ENCODE results near the gene KCNK15.

The KCNK15 gene

DNA sequence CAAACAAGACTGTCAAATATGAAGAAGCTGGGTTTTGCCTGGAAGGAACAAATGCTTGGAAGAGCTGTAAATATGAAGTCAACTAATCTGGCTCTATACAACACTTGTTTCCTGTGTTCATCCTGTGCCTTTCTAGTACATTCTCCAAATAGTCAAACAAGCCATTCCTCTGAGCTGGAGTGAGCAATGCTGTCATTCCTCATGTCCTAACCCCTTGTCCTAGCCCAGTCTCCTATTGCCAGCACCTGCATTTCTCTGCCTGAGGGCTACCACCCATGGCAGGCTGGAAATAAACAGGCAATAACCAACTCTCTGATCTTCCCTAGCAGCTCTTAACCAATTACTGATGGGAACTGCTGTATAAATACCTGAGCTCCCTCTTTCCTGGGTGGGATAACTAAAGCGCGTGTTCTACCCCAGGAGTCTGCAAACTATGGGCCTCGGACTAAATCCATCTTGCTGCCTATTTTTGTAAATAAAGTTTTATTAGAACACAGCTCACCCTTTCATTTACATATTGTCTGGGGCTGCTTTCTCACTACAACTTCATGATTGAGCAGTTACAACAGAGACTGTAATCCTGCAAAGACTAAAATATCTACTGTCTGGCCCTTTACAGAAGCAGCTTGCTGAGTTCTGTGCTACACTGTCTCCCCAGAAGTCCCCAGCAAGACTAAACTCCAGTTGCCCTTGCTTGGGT, 51.2 kb downstream of the KCNK15 start:
- ChIA-PET POLR2A (no interaction called here), CTCF (no interaction called here)
- Histone ChIP-seq H3K4me3 (ENCODE audit: control insufficient read depth in 1 of 7, extremely low read depth in 1 of 7, insufficient read depth in 4 of 7, low read depth in 2 of 7, low read length in 6 of 7) (no peak overlapping the region), H3K27me3 (replicated peaks in 2 of 5; ENCODE audit: control insufficient read depth in 4 of 5, insufficient read depth in 5 of 5, low read length in 4 of 5) (peaks cover 0 to 9% (median 0%) of the 10 kb centered on the region in 5 experiments), H3K9me3 (ENCODE audit: control extremely low read depth in 1 of 5, control insufficient read depth in 4 of 5, insufficient read depth in 2 of 5, low read depth in 1 of 5, low read length in 4 of 5) (no peaks in the 10 kb centered on the region), H3K4me1 (ENCODE audit: control extremely low read depth in 1 of 4, control insufficient read depth in 4 of 4, insufficient read depth in 4 of 4, low read length in 3 of 4) (no peaks in the 10 kb centered on the region), H3K27ac (ENCODE audit: insufficient read depth in 1 of 2, low read depth in 1 of 2, low read length in 2 of 2, poor library complexity in 1 of 2, severe bottlenecking in 2 of 2) (no peak overlapping the region), H3K36me3 (ENCODE audit: control insufficient read depth in 4 of 4, insufficient read depth in 4 of 4, low read length in 3 of 4) (no peaks in the 10 kb centered on the region)
- DNase-seq, result no peak
- 94% methylated on average over 3 of the region's 3 CpGs for WGBS (ENCODE audit: insufficient coverage)

DNA sequence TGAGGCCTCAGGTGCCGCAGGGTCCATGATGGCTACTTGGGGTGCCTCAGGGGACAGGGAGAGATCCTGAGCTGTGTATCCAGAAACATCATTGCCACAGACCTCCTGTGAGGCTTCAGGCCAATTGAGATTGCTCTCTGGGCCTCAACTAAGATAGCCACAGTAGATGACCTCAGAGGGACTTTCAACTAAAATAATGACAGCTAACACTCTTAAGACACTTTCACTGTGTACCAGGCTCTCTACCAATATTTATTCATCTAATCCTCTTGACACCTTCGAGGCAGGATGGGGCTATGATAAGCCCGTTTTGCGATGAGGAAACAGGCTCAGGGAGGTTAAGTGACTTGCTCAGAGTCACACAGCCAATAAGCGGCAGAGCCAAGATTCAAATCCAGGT, 54.0 kb downstream of the KCNK15 start:
- Histone ChIP-seq H3K9me3 (ENCODE audit: control extremely low read depth in 1 of 5, control insufficient read depth in 4 of 5, insufficient read depth in 2 of 5, low read depth in 1 of 5, low read length in 4 of 5) (no peaks in the 10 kb centered on the region), H3K4me1 (ENCODE audit: control extremely low read depth in 1 of 4, control insufficient read depth in 4 of 4, insufficient read depth in 4 of 4, low read length in 3 of 4) (no peaks in the 10 kb centered on the region), H3K4me3 (ENCODE audit: control insufficient read depth in 1 of 7, extremely low read depth in 1 of 7, insufficient read depth in 4 of 7, low read depth in 2 of 7, low read length in 6 of 7) (no peak overlapping the region), H3K36me3 (ENCODE audit: control insufficient read depth in 4 of 4, insufficient read depth in 4 of 4, low read length in 3 of 4) (no peaks in the 10 kb centered on the region), H3K27ac (ENCODE audit: insufficient read depth in 1 of 2, low read depth in 1 of 2, low read length in 2 of 2, poor library complexity in 1 of 2, severe bottlenecking in 2 of 2) (no peak overlapping the region), H3K27me3 (replicated peaks in 2 of 5; ENCODE audit: control insufficient read depth in 4 of 5, insufficient read depth in 5 of 5, low read length in 4 of 5) (peaks cover 0 to 16% (median 13%) of the 10 kb centered on the region in 5 experiments)
- ChIA-PET CTCF (interaction anchor here (0.6 to 1.2 kb wide), 5 partner anchors 15 to 64 kb away, joined by 3 to 4 read pairs (median 3); no protein-coding TSS in a partner anchor), POLR2A (no interaction called here)
- DNase-seq, result no peak
- 95% methylated on average over 4 of the region's 5 CpGs for WGBS (ENCODE audit: insufficient coverage)

DNA sequence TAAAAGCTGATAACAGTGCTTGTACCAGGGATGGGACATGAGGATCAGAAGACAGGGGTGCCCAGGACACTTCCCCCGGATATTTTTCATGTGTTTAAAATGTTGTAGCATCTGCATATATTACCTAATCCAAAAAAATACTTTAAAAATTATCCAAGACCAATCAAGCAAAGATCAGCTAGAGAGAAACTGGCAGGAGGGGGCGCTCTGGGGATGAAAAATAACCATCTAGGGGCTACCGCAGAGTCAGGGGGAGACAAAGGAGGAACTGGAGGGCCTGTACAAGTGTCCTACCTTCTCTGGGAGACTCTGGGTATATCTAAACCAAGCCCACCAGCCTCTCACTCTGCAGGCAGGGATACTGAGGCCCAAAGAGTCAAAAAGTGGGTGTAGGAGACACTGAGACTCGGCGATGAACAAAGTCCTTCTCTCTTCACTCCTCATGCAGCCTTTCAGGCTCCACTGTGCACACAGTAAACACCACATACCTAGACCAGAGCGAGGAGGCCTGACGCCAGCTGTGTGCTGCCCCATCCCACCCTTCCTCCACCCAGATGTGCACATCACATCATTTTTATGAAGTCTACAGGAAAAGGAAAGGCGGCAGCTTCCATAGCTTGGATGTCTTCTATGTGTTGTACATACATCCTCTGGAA, 54.9 kb downstream of the KCNK15 start:
- POLR2A ChIA-PET, result no interaction called here
- 83% methylated on average over 4 of the region's 8 CpGs for WGBS (ENCODE audit: insufficient coverage)
- no peak overlapping the region for H3K27ac ChIP-seq (ENCODE audit: insufficient read depth in 1 of 2, low read depth in 1 of 2, low read length in 2 of 2, poor library complexity in 1 of 2, severe bottlenecking in 2 of 2)
- H3K4me3 ChIP-seq (ENCODE audit: control insufficient read depth in 1 of 7, extremely low read depth in 1 of 7, insufficient read depth in 4 of 7, low read depth in 2 of 7, low read length in 6 of 7), result no peak overlapping the region
- no peaks in the 10 kb centered on the region for H3K36me3 ChIP-seq (ENCODE audit: control insufficient read depth in 4 of 4, insufficient read depth in 4 of 4, low read length in 3 of 4)
- H3K9me3 ChIP-seq (ENCODE audit: control extremely low read depth in 1 of 5, control insufficient read depth in 4 of 5, insufficient read depth in 2 of 5, low read depth in 1 of 5, low read length in 4 of 5), result no peaks in the 10 kb centered on the region
- no peaks in the 10 kb centered on the region for H3K4me1 ChIP-seq (ENCODE audit: control extremely low read depth in 1 of 4, control insufficient read depth in 4 of 4, insufficient read depth in 4 of 4, low read length in 3 of 4)
- peak in 1 of 3 donors; percentile 31 for DNase-seq
- peaks cover 0 to 25% (median 16%) of the 10 kb centered on the region in 5 experiments for H3K27me3 ChIP-seq (replicated peaks in 2 of 5; ENCODE audit: control insufficient read depth in 4 of 5, insufficient read depth in 5 of 5, low read length in 4 of 5)
- CTCF ChIA-PET, result interaction anchor here (0.9 to 1.3 kb wide), 6 partner anchors 15 to 63 kb away, joined by 3 to 4 read pairs (median 3); no protein-coding TSS in a partner anchor
